GM13976 (cell line): ENCODE results near the gene PAFAH2.
A peak's percentile ranks its signal among the peaks of the same experiment; 100 is the strongest.

Experiments used
- DNase-seq: peaks from one replicate; pipeline ENCODE4 v3.0.0; 2012; ENCODE audit warnings: low spot score
- CTCF ChIP-seq: IDR thresholded peaks from 2 replicates; pipeline ENCODE4 v1.5.1; 2012; ENCODE audit warnings: borderline replicate concordance, mild to moderate bottlenecking; ENCODE audit not compliant: insufficient read depth; ENCODE audit errors: extremely low read depth, missing control alignments, control extremely low read depth
- in situ Hi-C: fragments of 300-500 bp; cut with MboI; formaldehyde crosslinking; loops from one replicate; pipeline ENCODE4 v1.12.0; 2022; ENCODE audit warnings: low sequenced_read_pairs, mixed read lengths, inconsistent platforms; ENCODE audit not compliant: unreplicated experiment

Gene PAFAH2

DNA sequence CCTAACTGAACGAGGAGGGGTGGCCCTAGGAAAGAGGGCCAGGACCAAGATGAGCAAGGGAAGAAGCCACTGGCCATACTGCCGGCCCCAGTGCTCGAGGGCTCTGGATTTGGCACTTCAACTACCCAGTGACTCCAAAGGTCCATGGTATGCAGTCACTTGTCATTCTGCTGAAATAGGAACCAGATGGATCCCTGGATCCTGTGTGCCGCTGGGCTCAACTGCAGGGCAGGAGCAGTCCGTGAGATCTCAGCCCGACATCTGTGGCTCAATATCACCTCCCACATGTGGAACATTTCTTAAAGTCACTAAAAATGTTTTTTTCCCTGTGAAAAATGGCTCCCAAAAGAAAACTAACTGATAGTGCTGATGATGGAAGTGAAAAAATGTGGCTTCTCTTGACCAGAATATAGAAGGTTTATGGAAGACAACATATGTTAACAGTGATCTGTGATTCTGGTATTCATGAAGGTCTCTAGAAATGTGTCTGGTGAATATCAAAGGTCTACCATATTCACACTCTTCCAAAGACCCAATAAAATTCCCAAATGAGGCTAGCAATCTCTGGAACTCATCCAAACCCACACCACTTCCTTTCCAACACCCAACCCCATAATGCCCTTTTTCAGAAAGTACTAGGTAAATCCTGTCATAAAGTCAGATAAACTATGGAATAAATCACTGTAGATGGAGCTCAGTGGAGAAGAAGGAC, 24.1 kb downstream of the PAFAH2 start:
- no peak for TF ChIP-seq CTCF
- in situ Hi-C loops: no loop called here
- DNase-seq: no peak

DNA sequence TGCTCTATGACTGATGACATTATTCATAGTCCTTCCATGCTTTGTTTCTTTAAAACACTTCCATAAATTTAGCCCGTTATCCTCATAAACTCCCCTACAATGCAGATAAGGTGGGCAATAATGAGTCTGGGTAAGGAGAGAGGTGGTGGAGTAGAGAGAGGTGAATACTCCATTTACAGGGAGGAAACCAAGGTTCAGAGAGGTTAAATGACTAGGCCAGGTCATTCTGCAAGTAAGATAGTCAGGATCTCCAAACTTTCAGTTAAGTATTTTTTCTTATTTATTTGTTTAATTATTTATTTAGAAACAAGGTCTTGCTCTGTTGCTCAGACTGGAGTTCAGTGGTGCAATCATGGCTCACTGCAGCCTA, 26.1 kb downstream of the PAFAH2 start:
- no peak for DNase-seq
- in situ Hi-C loops: no loop called here
- TF ChIP-seq CTCF: no peak

DNA sequence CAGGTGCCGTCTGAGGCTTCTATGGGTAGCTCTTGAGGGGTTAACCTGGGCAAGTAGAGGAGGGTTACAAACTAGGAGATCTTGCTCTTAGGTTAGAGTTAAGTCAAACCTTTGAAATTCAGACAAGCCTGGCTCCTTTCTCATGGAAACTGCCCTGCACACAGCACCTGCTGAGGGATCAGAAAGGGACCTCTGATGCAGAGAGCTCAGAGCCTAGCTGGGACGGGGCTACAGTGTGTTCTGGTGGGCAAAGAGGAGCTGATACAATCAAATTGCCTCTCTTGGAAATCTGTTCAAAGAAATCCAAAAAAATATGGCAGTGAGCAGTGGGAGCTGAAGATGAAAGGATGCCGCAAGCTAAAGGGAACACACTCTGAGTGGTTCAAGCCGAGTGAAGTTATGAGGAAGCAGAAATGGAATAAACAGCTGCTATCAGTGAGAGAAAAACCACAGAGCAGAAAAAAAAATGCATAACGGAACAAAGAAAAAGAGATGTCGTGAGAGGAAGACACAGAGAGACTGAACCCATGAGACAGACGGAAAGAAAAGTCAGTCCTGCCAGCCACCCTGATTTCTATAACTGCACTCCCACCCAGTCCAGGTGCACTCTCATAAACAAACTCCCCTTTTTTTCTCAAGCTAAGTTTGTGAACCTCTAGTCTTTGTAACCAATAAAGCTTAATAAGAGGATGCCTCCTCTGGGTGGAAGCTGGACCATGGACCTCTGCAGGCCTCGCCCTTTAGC, 26.6 kb downstream of the PAFAH2 start:
- peak; percentile 67 for DNase-seq
- in situ Hi-C loops: no loop called here

DNA sequence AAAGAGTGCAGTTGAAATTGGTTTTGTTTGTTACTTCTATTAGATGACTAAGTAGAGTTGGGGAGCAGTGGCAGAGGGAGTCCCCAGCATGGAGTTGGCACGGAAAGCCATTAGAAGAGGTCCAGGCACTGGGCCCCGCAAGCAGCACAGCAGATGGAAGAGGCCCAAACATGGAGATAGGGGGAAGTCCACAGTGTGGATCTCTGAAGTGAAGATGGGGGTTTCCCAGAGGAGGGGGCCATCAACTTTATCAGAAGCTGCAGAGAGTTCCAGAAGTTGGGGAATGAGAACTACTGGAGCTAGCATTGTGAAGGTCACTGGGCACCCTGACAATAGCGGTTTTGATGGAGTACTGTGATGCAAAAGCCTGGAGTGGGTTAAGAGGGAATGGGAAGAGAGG, 30.6 kb downstream of the PAFAH2 start:
- in situ Hi-C loops: no loop called here
- no peak for DNase-seq
- no peak for TF ChIP-seq CTCF

More for the DNA sequence above, 26.6 kb downstream of the PAFAH2 start:
- no peak for TF ChIP-seq CTCF

DNA sequence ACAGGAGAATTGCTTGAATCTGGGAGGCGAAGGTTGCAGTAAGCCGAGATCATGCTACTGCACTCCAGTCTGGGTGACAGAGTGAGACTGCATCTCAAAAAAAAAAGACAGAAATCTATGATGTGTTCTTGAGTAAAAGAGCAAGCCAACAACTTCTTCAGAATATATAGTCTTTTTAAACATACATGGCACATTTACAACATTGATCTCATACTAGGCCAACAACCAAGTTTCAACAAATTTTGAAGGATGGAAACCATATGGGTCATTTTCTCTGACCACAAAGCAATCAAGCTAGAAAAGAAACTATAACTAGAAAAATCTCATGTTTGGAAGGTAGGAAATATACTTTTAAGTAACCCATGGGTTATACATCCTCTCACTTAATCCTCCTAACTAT, 38.3 kb downstream of the PAFAH2 start:
- no peak for TF ChIP-seq CTCF
- DNase-seq: no peak
- in situ Hi-C loops: no loop called here

DNA sequence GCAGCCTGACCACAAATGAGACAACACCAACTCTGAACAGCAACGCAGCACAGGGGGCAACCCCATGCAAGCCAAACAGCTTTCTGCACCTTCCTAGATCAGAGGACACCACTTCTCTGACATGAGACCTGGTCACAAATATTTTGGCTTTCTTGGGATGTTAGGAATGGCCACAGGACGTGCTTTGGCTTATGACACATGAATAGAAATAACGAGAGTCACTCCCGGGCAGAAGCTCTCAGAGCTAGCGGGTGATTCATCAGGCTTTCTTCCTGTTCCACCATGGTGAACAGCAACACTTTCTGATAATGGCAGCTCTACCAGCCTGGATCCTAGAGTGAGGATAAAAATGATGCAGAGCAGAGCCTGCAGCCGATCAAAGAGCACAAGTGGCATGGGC, 39.4 kb downstream of the PAFAH2 start:
- no peak for DNase-seq
- in situ Hi-C loops: no loop called here
- TF ChIP-seq CTCF: no peak
